ENCODE measurements around the gene PAEP.

Gene PAEP

GRCh38 chr9:135565636-135566035 is 4.1 kb downstream of the PAEP start:
- no peak for TF ChIP-seq JUND (IDR thresholded peaks at IDR 0.05; ENCODE audit: low read depth)
- in situ Hi-C loops (cut with HindIII; ENCODE audit: low pct_unique_long_range_greater_than_20kb, low sequenced_read_pairs) = no loop called here
- no peak for DNase-seq (ENCODE audit: low read depth in 1 of 2, low spot score in 1 of 2)

- no peak for TF ChIP-seq JUND (IDR thresholded peaks at IDR 0.05; ENCODE audit: low read depth)
- in situ Hi-C loops (cut with HindIII; ENCODE audit: low pct_unique_long_range_greater_than_20kb, low sequenced_read_pairs) = no loop called here
- DNase-seq (ENCODE audit: low read depth in 1 of 2, low spot score in 1 of 2) = no peak
Observed at GRCh38 chr9:135566552-135566951, 5.0 kb downstream of the PAEP start.

GRCh38 chr9:135567311-135567710 is 5.8 kb downstream of the PAEP start:
- in situ Hi-C loops (cut with HindIII; ENCODE audit: low pct_unique_long_range_greater_than_20kb, low sequenced_read_pairs) = no loop called here
- no peak for TF ChIP-seq JUND (IDR thresholded peaks at IDR 0.05; ENCODE audit: low read depth)
- DNase-seq (ENCODE audit: low read depth in 1 of 2, low spot score in 1 of 2) = no peak

- DNase-seq (ENCODE audit: low read depth in 1 of 2, low spot score in 1 of 2) = no peak
- in situ Hi-C loops (cut with HindIII; ENCODE audit: low pct_unique_long_range_greater_than_20kb, low sequenced_read_pairs) = no loop called here
- TF ChIP-seq JUND (IDR thresholded peaks at IDR 0.05; ENCODE audit: low read depth) = no peak
Observed at GRCh38 chr9:135568026-135568425, 6.5 kb downstream of the PAEP start.

GRCh38 chr9:135570456-135570855 is 8.9 kb downstream of the PAEP start:
- in situ Hi-C loops (cut with HindIII; ENCODE audit: low pct_unique_long_range_greater_than_20kb, low sequenced_read_pairs) = no loop called here

GRCh38 chr9:135572233-135572632 is 10.7 kb downstream of the PAEP start:
- TF ChIP-seq JUND (IDR thresholded peaks at IDR 0.05; ENCODE audit: low read depth) = no peak
- in situ Hi-C loops (cut with HindIII; ENCODE audit: low pct_unique_long_range_greater_than_20kb, low sequenced_read_pairs) = no loop called here
- no peak for DNase-seq (ENCODE audit: low read depth in 1 of 2, low spot score in 1 of 2)

More at GRCh38 chr9:135570456-135570855, 8.9 kb downstream of the PAEP start:
- DNase-seq (ENCODE audit: low read depth in 1 of 2, low spot score in 1 of 2) = no peak
- TF ChIP-seq JUND (IDR thresholded peaks at IDR 0.05; ENCODE audit: low read depth) = no peak

GRCh38 chr9:135573124-135573523 is 11.6 kb downstream of the PAEP start:
- TF ChIP-seq JUND (IDR thresholded peaks at IDR 0.05; ENCODE audit: low read depth) = no peak
- in situ Hi-C loops (cut with HindIII; ENCODE audit: low pct_unique_long_range_greater_than_20kb, low sequenced_read_pairs) = no loop called here
- no peak for DNase-seq (ENCODE audit: low read depth in 1 of 2, low spot score in 1 of 2)

GRCh38 chr9:135574331-135574730 is 12.8 kb downstream of the PAEP start:
- in situ Hi-C loops (cut with HindIII; ENCODE audit: low pct_unique_long_range_greater_than_20kb, low sequenced_read_pairs) = no loop called here
- no peak for TF ChIP-seq JUND (IDR thresholded peaks at IDR 0.05; ENCODE audit: low read depth)
- DNase-seq (ENCODE audit: low read depth in 1 of 2, low spot score in 1 of 2) = no peak

GRCh38 chr9:135574943-135575342 is 13.4 kb downstream of the PAEP start:
- in situ Hi-C loops (cut with HindIII; ENCODE audit: low pct_unique_long_range_greater_than_20kb, low sequenced_read_pairs) = no loop called here
- DNase-seq (ENCODE audit: low read depth in 1 of 2, low spot score in 1 of 2) = no peak
- no peak for TF ChIP-seq JUND (IDR thresholded peaks at IDR 0.05; ENCODE audit: low read depth)

GRCh38 chr9:135575995-135576631 is 14.6 kb downstream of the PAEP start:
- no peak for DNase-seq (ENCODE audit: low read depth in 1 of 2, low spot score in 1 of 2)
- no peak for TF ChIP-seq JUND (IDR thresholded peaks at IDR 0.05; ENCODE audit: low read depth)
- in situ Hi-C loops (cut with HindIII; ENCODE audit: low pct_unique_long_range_greater_than_20kb, low sequenced_read_pairs) = no loop called here

- in situ Hi-C loops (cut with HindIII; ENCODE audit: low pct_unique_long_range_greater_than_20kb, low sequenced_read_pairs) = no loop called here
- no peak for TF ChIP-seq JUND (IDR thresholded peaks at IDR 0.05; ENCODE audit: low read depth)
- no peak for DNase-seq (ENCODE audit: low read depth in 1 of 2, low spot score in 1 of 2)
Observed at GRCh38 chr9:135577256-135577655, 15.7 kb downstream of the PAEP start.

- no peak for TF ChIP-seq JUND (IDR thresholded peaks at IDR 0.05; ENCODE audit: low read depth)
- DNase-seq (ENCODE audit: low read depth in 1 of 2, low spot score in 1 of 2) = no peak
- in situ Hi-C loops (cut with HindIII; ENCODE audit: low pct_unique_long_range_greater_than_20kb, low sequenced_read_pairs) = no loop called here
Observed at GRCh38 chr9:135579356-135579755, 17.8 kb downstream of the PAEP start.

GRCh38 chr9:135579889-135580660 is 18.5 kb downstream of the PAEP start:
- no peak for DNase-seq (ENCODE audit: low read depth in 1 of 2, low spot score in 1 of 2)
- TF ChIP-seq JUND (IDR thresholded peaks at IDR 0.05; ENCODE audit: low read depth) = no peak
- in situ Hi-C loops (cut with HindIII; ENCODE audit: low pct_unique_long_range_greater_than_20kb, low sequenced_read_pairs) = no loop called here
